Colonic mucosa (tissue), 4 donors: ENCODE data around the gene CSRP2. TPM values are rescaled to one million over a fixed set of nuclear protein-coding genes. Genes with fewer than 3 reads are reported as not detected.

Experiments used
- DNase-seq: peaks from one replicate; pipeline ENCODE4 v3.0.0-alpha.2; 2020
- H3K27ac ChIP-seq: fragments of 200-600 bp; one replicate; pipeline ENCODE4 v1.8.0; 2021
- H3K27me3 ChIP-seq: fragments of 200-600 bp; one replicate; pipeline ENCODE4 v1.8.0; 2021
- H3K36me3 ChIP-seq: fragments of 200-600 bp; one replicate; pipeline ENCODE4 v1.8.0; 2021
- H3K4me1 ChIP-seq: fragments of 200-600 bp; one replicate; pipeline ENCODE4 v1.8.0; 2021; ENCODE audit warnings: mild to moderate bottlenecking
- H3K4me3 ChIP-seq: fragments of 200-600 bp; one replicate; pipeline ENCODE4 v1.8.0; 2021
- H3K9ac ChIP-seq, 2 donors: one replicate each; pipeline ENCODE4 v1.7.0; 2013; ENCODE audit warnings: control low read depth in 2 of 2, low read depth in 2 of 2, low read length in 2 of 2
- H3K9me3 ChIP-seq: fragments of 200-600 bp; one replicate; pipeline ENCODE4 v1.8.0; 2021
- intact Hi-C: fragments of 100-400 bp; cut with DNase I; formaldehyde crosslinking; loops from one replicate; pipeline ENCODE4 v1.14.1; 2022
- total RNA-seq, 2 donors: library from RNA; stranded (reverse); fragmentation: NEBNext Ultra II Directional in 1 of 2; extraction: Animal tissue kit (Norgen Biotek cat#: 25700) in 1 of 2; gene quantifications; one replicate each; pipeline ENCODE4 v1.2.1, GENCODE V29; 2021
- TF ChIP-seq, protein P1 (sequence below): fragments of 200-600 bp; IDR thresholded peaks from one replicate; pipeline ENCODE4 v1.8.0; 2022; ENCODE audit warnings: antibody characterized with exemption, mild to moderate bottlenecking
- donor health status: healthy.
- donor health status: DM: no; HTN: no; CAD: no.
- donor health status: DM: no; HTN: no; CAD: no.

The CSRP2 gene
- total RNA-seq, 2 donors from 2014 or later, result 5.8 to 7.4 TPM

DNA sequence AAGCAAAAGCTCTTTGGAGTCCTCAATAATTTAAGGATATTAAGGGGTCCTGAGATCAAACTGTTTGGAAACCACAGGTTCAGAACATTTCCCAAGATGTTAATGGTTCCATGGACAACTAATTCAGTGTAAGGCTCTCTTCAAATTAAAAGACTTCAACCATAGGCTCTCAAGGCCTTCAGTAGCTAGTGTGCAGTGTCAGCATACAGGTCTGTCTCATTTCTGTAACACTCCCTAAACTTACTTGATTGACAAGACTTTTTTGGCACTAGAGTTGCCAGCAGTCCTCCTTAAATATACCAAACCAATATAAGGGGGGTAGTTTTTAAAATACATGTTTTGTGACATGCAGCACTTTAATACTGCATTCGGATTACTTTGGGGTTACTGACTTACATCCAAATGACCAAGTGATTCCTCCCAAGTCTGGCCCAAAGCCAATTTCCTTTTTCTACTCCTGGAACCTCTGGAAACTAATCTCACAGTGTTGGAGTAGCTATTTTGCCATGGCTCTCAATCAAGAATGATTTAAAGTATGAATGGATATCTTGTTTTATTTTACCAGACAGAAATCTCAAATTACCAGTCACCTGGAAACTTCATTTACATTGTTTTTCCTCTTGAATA is 22.7 kb downstream of the CSRP2 start:
- no peaks in the 10 kb centered on the region for H3K36me3 ChIP-seq
- no peaks in the 10 kb centered on the region for H3K27me3 ChIP-seq
- no peak overlapping the region for H3K9ac ChIP-seq
- no peak for DNase-seq
- H3K9me3 ChIP-seq, result no peaks in the 10 kb centered on the region
- no peaks in the 10 kb centered on the region for H3K4me1 ChIP-seq
- intact Hi-C loops, result no loop called here
- no peak overlapping the region for H3K27ac ChIP-seq
- TF ChIP-seq, protein P1, sequence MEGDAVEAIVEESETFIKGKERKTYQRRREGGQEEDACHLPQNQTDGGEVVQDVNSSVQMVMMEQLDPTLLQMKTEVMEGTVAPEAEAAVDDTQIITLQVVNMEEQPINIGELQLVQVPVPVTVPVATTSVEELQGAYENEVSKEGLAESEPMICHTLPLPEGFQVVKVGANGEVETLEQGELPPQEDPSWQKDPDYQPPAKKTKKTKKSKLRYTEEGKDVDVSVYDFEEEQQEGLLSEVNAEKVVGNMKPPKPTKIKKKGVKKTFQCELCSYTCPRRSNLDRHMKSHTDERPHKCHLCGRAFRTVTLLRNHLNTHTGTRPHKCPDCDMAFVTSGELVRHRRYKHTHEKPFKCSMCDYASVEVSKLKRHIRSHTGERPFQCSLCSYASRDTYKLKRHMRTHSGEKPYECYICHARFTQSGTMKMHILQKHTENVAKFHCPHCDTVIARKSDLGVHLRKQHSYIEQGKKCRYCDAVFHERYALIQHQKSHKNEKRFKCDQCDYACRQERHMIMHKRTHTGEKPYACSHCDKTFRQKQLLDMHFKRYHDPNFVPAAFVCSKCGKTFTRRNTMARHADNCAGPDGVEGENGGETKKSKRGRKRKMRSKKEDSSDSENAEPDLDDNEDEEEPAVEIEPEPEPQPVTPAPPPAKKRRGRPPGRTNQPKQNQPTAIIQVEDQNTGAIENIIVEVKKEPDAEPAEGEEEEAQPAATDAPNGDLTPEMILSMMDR, result no peak
- no peak overlapping the region for H3K4me3 ChIP-seq

- TF ChIP-seq, protein P1, result no peak
- H3K27me3 ChIP-seq, result no peaks in the 10 kb centered on the region
- H3K27ac ChIP-seq, result no peak overlapping the region
- no peaks in the 10 kb centered on the region for H3K9me3 ChIP-seq
- no peak for DNase-seq
- intact Hi-C loops, result no loop called here
- no peak overlapping the region for H3K4me3 ChIP-seq
- H3K36me3 ChIP-seq, result no peaks in the 10 kb centered on the region
- no peaks in the 10 kb centered on the region for H3K4me1 ChIP-seq
- no peak overlapping the region for H3K9ac ChIP-seq
These were observed 23.5 kb downstream of the CSRP2 start for GRCh38 chr12:76855271-76855670.

DNA sequence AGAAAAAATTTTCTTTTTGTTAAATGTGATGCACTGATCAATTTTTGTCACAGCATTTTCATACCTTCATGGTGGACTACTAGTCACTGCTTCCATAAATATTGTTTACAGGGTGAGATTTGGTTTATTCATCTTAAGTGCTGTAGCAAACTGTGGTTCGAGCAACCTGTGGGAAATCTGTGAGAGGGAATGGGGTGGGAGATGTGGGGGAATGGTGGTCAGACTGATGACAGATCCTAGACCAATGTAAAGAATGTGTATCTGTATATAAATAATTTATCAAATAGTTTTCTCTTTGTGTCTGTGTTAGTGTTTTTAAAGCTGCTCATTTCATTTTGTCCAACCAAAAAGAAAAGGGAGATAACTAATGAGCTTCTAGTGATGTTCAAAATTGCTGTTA is 26.7 kb downstream of the CSRP2 start:
- TF ChIP-seq, protein P1, result no peak
- H3K27ac ChIP-seq, result no peak overlapping the region
- no peak for DNase-seq
- no peaks in the 10 kb centered on the region for H3K27me3 ChIP-seq
- no peak overlapping the region for H3K9ac ChIP-seq
- no peaks in the 10 kb centered on the region for H3K9me3 ChIP-seq
- no peaks in the 10 kb centered on the region for H3K36me3 ChIP-seq
- H3K4me1 ChIP-seq, result no peaks in the 10 kb centered on the region
- intact Hi-C loops, result no loop called here
- no peak overlapping the region for H3K4me3 ChIP-seq

DNA sequence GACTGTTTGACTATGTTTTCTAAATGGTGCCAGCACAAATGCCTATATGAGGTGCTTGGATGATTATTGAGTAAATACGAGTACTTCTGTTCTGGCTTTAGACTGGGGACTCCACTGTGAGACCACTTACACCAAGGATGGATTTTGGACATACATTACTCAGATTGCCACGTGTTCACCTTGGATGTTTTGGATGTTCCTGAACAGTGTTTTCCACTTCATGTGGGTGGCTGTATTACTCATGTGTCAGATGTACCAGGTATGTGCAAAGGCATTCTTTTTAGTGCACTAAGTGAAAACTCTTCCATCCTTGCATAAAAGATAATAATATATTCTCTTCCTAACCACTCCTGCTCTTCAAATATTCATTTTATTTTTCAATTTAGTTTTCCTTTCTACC is 30.7 kb downstream of the CSRP2 start:
- Histone ChIP-seq H3K9ac (no peak overlapping the region), H3K27ac (no peak overlapping the region), H3K4me3 (no peak overlapping the region), H3K36me3 (no peaks in the 10 kb centered on the region), H3K27me3 (no peaks in the 10 kb centered on the region), H3K4me1 (no peaks in the 10 kb centered on the region), H3K9me3 (no peaks in the 10 kb centered on the region)
- intact Hi-C loops, result no loop called here
- TF ChIP-seq, protein P1, result no peak
- no peak for DNase-seq

DNA sequence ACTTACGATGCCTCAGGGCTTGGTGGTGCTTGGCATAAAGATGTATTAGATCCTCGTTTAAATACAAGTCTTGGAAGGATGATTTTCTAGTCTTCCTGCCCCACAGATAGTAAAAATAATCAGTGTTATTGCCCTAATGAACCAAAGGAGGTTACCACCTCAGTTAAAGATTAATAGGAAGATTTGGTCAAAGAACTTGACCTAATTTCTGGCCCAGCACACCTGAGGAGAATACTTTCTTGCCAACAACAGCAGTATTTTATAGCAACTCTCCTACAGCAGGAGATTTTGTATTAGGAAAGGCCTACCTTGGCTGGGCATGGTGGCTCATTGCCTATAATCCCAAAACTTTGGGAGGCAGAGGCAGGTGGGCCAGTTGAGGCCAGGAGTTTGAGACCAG is 31.6 kb downstream of the CSRP2 start:
- intact Hi-C loops, result no loop called here
- no peaks in the 10 kb centered on the region for H3K9me3 ChIP-seq
- H3K27me3 ChIP-seq, result no peaks in the 10 kb centered on the region
- DNase-seq, result no peak
- TF ChIP-seq, protein P1, result no peak
- no peaks in the 10 kb centered on the region for H3K36me3 ChIP-seq
- no peak overlapping the region for H3K9ac ChIP-seq
- H3K27ac ChIP-seq, result no peak overlapping the region
- no peak overlapping the region for H3K4me3 ChIP-seq
- no peaks in the 10 kb centered on the region for H3K4me1 ChIP-seq
